Gastrocnemius medialis (tissue), 4 donors: ENCODE measurements around the gene CHML. TPM values are rescaled to one million over a fixed set of nuclear protein-coding genes. Genes with fewer than 3 reads are reported as not detected.
"Not testable (repeated sequence)": the region's sequence is repeated elsewhere in the genome, so short reads cannot be mapped to it uniquely, and the experiment has no call there.

Experiments used
- ATAC-seq, 2 donors: fragments of 150-250 bp; one replicate each; pipeline ENCODE4 v1.9.1; 2016
- DNase-seq, 2 donors: peaks; one replicate each; pipeline ENCODE4 v3.0.0-alpha.2; 2019
- H3K27ac ChIP-seq, 4 donors: fragments of 200-600 bp; sonication (generic); 1 replicate in 1 of 4; 2 replicates in 3 of 4; pipeline ENCODE4 v1.5.1; 2016 to 2018; ENCODE audit warnings: mild to moderate bottlenecking in 2 of 4, moderate library complexity in 1 of 4
- H3K27me3 ChIP-seq, 3 donors: fragments of 200-600 bp; sonication (generic) in 2 of 3; 1 replicate in 1 of 3; 2 replicates in 2 of 3; pipeline versions ENCODE4 v1.5.1 to v1.6.0; 2016 to 2019; ENCODE audit warnings: mild to moderate bottlenecking in 1 of 3, moderate library complexity in 1 of 3
- H3K36me3 ChIP-seq, 2 donors: fragments of 200-600 bp; sonication (generic) in 1 of 2; one replicate each; pipeline ENCODE4 v1.5.1; 2017 to 2018
- H3K4me1 ChIP-seq, 2 donors: fragments of 200-600 bp; sonication (generic) in 1 of 2; one replicate each; pipeline ENCODE4 v1.5.1; 2016 to 2017; ENCODE audit warnings: mild to moderate bottlenecking in 2 of 2
- H3K4me3 ChIP-seq, 4 donors: fragments of 200-600 bp; sonication (generic) in 3 of 4; 1 replicate in 1 of 4; 2 replicates in 3 of 4; pipeline ENCODE4 v1.5.1; 2016 to 2019; ENCODE audit warnings: mild to moderate bottlenecking in 2 of 4
- H3K9me3 ChIP-seq, 3 donors: fragments of 200-600 bp; sonication (generic) in 2 of 3; 1 replicate in 1 of 3; 2 replicates in 2 of 3; pipeline ENCODE4 v1.5.1; 2016 to 2019
- CTCF ChIP-seq, 5 experiments: fragments of 450-650 bp in 3 of 5; fragments of 200-600 bp in 2 of 5; sonication (generic) in 2 of 5; IDR thresholded peaks in 4 of 5; conservative IDR thresholded peaks in 1 of 5; 1 replicate in 4 of 5; 2 replicates in 1 of 5; pipeline ENCODE4 v1.5.1; 2016 to 2019; ENCODE audit warnings: antibody characterized with exemption in 5 of 5, mild to moderate bottlenecking in 3 of 5, moderate library complexity in 3 of 5
- POLR2A ChIP-seq, 2 donors: fragments of 450-650 bp; IDR thresholded peaks; one replicate each; pipeline ENCODE4 v1.6.1; 2017; ENCODE audit warnings: antibody characterized with exemption in 2 of 2, mild to moderate bottlenecking in 2 of 2, moderate library complexity in 2 of 2
- in situ Hi-C, 4 donors: fragments of 200-750 bp; cut with MboI; loops; one replicate each; pipeline versions ENCODE4 v1.15.0 to v1.8.0; 2017; ENCODE audit warnings: low sequenced_read_pairs in 4 of 4
- intact Hi-C: fragments of 100-400 bp; cut with DNase I; formaldehyde crosslinking; loops from one replicate; pipeline ENCODE4 v1.15.1; 2023; ENCODE audit warnings: low total_unique reads
- total RNA-seq, 4 donors: library from RNA; depleted of rRNA; stranded (reverse); fragments of >200 nt; gene quantifications; one replicate each; pipeline versions ENCODE4 v1.1.0 to v1.2.3, GENCODE V29; 2016

The CHML gene
- total RNA-seq: 1 to 10 TPM; 3.2 to 6.5 (median 4.8) TPM

GRCh38 chr1:241640149-241640866, at the start of gene CHML, which contains the start of gene OPN3:
TSS of gene CHML (minus strand) at chr1:241640369. CDS start at chr1:241635766, 4,603 bp downstream.
TSS of gene OPN3 (minus strand) at chr1:241640369. CDS start at chr1:241640254, 115 bp downstream.
- in situ Hi-C loops: loop anchor here in 2 of 4 donors (25.0 kb wide), 1 partner anchor 197 kb away; the partner anchor contains the start of gene EXO1 (in 2 of the 2)
- TF ChIP-seq POLR2A (IDR thresholded peaks at IDR 0.05) (peak; percentile 81 to 89), CTCF (IDR thresholded peaks at IDR 0.05 in 4 of 5, conservative IDR thresholded peaks at IDR 0.05 in 1 of 5) (peak in 1 of 5 experiments; percentile 10)
- intact Hi-C loops: loop anchor here (2.0 to 10.0 kb wide), 3 partner anchors 122 to 1614 kb away; partner anchors contain the start of genes CEP170, EXO1, FH and SDCCAG8
- H3K27ac ChIP-seq: peak within 1 kb of the TSS; percentile 72 to 88 (median 77)
- no peaks in the 10 kb centered on the region for H3K27me3 ChIP-seq
- no peaks in the 10 kb centered on the region for H3K36me3 ChIP-seq
- peak; percentile 86 to 90 for DNase-seq
- H3K4me3 ChIP-seq: peak within 1 kb of the TSS; percentile 83 to 91 (median 84)
- H3K4me1 ChIP-seq: peaks cover 11 to 23% of the 10 kb centered on the region in 2 donors
- peak; percentile 92 to 94 for ATAC-seq
- no peaks in the 10 kb centered on the region for H3K9me3 ChIP-seq

GRCh38 chr1:241688940-241689368, 48.8 kb upstream of the CHML start:
- H3K27me3 ChIP-seq: no peaks in the 10 kb centered on the region
- intact Hi-C loops: no loop called here
- no peak overlapping the region for H3K4me3 ChIP-seq
- no peak for TF ChIP-seq CTCF (IDR thresholded peaks at IDR 0.05 in 4 of 5, conservative IDR thresholded peaks at IDR 0.05 in 1 of 5)
- no peak for TF ChIP-seq POLR2A (IDR thresholded peaks at IDR 0.05)
- no peak overlapping the region for H3K27ac ChIP-seq
- H3K9me3 ChIP-seq: no peaks in the 10 kb centered on the region
- H3K36me3 ChIP-seq: no peaks in the 10 kb centered on the region
- ATAC-seq (peak; percentile 53 to 85), DNase-seq (no peak)
- in situ Hi-C loops: no loop called here
- no peaks in the 10 kb centered on the region for H3K4me1 ChIP-seq

GRCh38 chr1:241684108-241684507, 43.9 kb upstream of the CHML start:
- ATAC-seq (no peak), DNase-seq (no peak)
- TF ChIP-seq POLR2A (IDR thresholded peaks at IDR 0.05) (no peak), CTCF (IDR thresholded peaks at IDR 0.05 in 4 of 5, conservative IDR thresholded peaks at IDR 0.05 in 1 of 5) (no peak)
- H3K27ac ChIP-seq: no peak overlapping the region
- in situ Hi-C loops: no loop called here
- H3K4me1 ChIP-seq: no peaks in the 10 kb centered on the region
- no peaks in the 10 kb centered on the region for H3K9me3 ChIP-seq
- H3K27me3 ChIP-seq: peaks cover 0 to 4% (median 0%) of the 10 kb centered on the region in 3 donors
- no peak overlapping the region for H3K4me3 ChIP-seq
- no peaks in the 10 kb centered on the region for H3K36me3 ChIP-seq
- intact Hi-C loops: no loop called here

- in situ Hi-C loops: no loop called here
- no peak for DNase-seq
- TF ChIP-seq CTCF (IDR thresholded peaks at IDR 0.05 in 4 of 5, conservative IDR thresholded peaks at IDR 0.05 in 1 of 5): no peak
- no peak for TF ChIP-seq POLR2A (IDR thresholded peaks at IDR 0.05)
- intact Hi-C loops: no loop called here
- no peak overlapping the region for H3K27ac ChIP-seq
- no peaks in the 10 kb centered on the region for H3K36me3 ChIP-seq
- no peaks in the 10 kb centered on the region for H3K9me3 ChIP-seq
- no peaks in the 10 kb centered on the region for H3K4me1 ChIP-seq
- peaks cover 0 to 4% (median 0%) of the 10 kb centered on the region in 3 donors for H3K27me3 ChIP-seq
- H3K4me3 ChIP-seq: no peak overlapping the region
- no peak for ATAC-seq
These were observed 42.8 kb upstream of the CHML start for GRCh38 chr1:241682921-241683320.

GRCh38 chr1:241681861-241682448, 41.8 kb upstream of the CHML start:
- DNase-seq, H3K4me3 ChIP-seq, intact Hi-C loops, H3K27me3 ChIP-seq, H3K27ac ChIP-seq, in situ Hi-C loops, ATAC-seq, H3K4me1 ChIP-seq, H3K9me3 ChIP-seq, H3K36me3 ChIP-seq: not testable (repeated sequence)
